Vagina (tissue), 2 donors: Measurements from ENCODE around the gene GOLGA6A. TPM values are rescaled to one million over a fixed set of nuclear protein-coding genes. Genes with fewer than 3 reads are reported as not detected.
A peak's percentile ranks its signal among the peaks of the same experiment; 100 is the strongest.

Experiments
- DNase-seq, 2 donors: peaks; one replicate each; pipeline ENCODE4 v3.0.0-alpha.2; 2017; ENCODE audit errors: extremely low spot score in 2 of 2
- H3K27ac ChIP-seq: fragments of 200-600 bp; sonication (generic); one replicate; pipeline ENCODE4 v1.5.1; 2019
- H3K27me3 ChIP-seq: fragments of 200-600 bp; sonication (generic); one replicate; pipeline ENCODE4 v1.5.1; 2019
- H3K36me3 ChIP-seq, 2 donors: fragments of 200-600 bp; sonication (generic); one replicate each; pipeline ENCODE4 v1.5.1; 2017 to 2019
- H3K4me1 ChIP-seq: fragments of 200-600 bp; sonication (generic); one replicate; pipeline ENCODE4 v1.5.1; 2019
- H3K4me3 ChIP-seq, 2 donors: fragments of 200-600 bp; sonication (generic); 1 replicate in 1 of 2; 2 replicates in 1 of 2; pipeline ENCODE4 v1.5.1; 2016 to 2019
- H3K9me3 ChIP-seq: fragments of 200-600 bp; sonication (generic); one replicate; pipeline ENCODE4 v1.5.1; 2019
- CTCF ChIP-seq, 3 experiments: fragments of 450-650 bp in 2 of 3; fragments of 200-600 bp in 1 of 3; sonication (generic) in 1 of 3; IDR thresholded peaks; one replicate each; pipeline ENCODE4 v1.5.1; 2017 to 2019; ENCODE audit warnings: antibody characterized with exemption in 3 of 3, mild to moderate bottlenecking in 2 of 3, moderate library complexity in 2 of 3
- POLR2A ChIP-seq, 2 donors: fragments of 450-650 bp; IDR thresholded peaks; one replicate each; pipeline ENCODE4 v1.6.1; 2017; ENCODE audit warnings: antibody characterized with exemption in 2 of 2, mild to moderate bottlenecking in 2 of 2, moderate library complexity in 2 of 2
- POLR2AphosphoS5 ChIP-seq, 2 donors: sonication (generic); formaldehyde crosslinking; IDR thresholded peaks; one replicate each; pipeline ENCODE4 v1.9.0; 2017; ENCODE audit warnings: antibody characterized with exemption in 2 of 2, mild to moderate bottlenecking in 2 of 2, low read depth in 1 of 2; ENCODE audit not compliant: insufficient read depth in 1 of 2
- intact Hi-C: fragments of 100-400 bp; cut with DNase I; formaldehyde crosslinking; loops from one replicate; pipeline ENCODE4 v1.15.1; 2023
- total RNA-seq: library from RNA; depleted of rRNA; stranded (reverse); fragments of >200 nt; gene quantifications from one replicate; pipeline ENCODE4 v1.2.3, GENCODE V29; 2016

Gene GOLGA6A
- total RNA-seq, 1 donor from 2014 or later, result 0.25 TPM

- H3K9me3 ChIP-seq, result no peaks in the 10 kb centered on the region
- no peaks in the 10 kb centered on the region for H3K36me3 ChIP-seq
- intact Hi-C loops, result loop anchor here (10.0 kb wide), 1 partner anchor 265 kb away; no protein-coding TSS in a partner anchor
- DNase-seq, result no peak
- H3K27ac ChIP-seq, result peak overlapping the region; percentile 81
- no peak overlapping the region for H3K4me3 ChIP-seq
- no peak for TF ChIP-seq POLR2AphosphoS5 (IDR thresholded peaks at IDR 0.05; ENCODE audit: insufficient read depth in 1 of 2, low read depth in 1 of 2)
- no peaks in the 10 kb centered on the region for H3K27me3 ChIP-seq
- peaks cover 61% of the 10 kb centered on the region for H3K4me1 ChIP-seq
These were observed 32.2 kb downstream of the GOLGA6A start for GRCh38 chr15:74050127-74050526.

GRCh38 chr15:74046275-74046674 is 36.1 kb downstream of the GOLGA6A start:
- Histone ChIP-seq H3K4me1 (peaks cover 38% of the 10 kb centered on the region), H3K27me3 (no peaks in the 10 kb centered on the region), H3K36me3 (peaks cover 0 to 8% of the 10 kb centered on the region in 2 donors), H3K9me3 (no peaks in the 10 kb centered on the region), H3K4me3 (no peak overlapping the region), H3K27ac (no peak overlapping the region)
- no peak for DNase-seq
- intact Hi-C loops, result no loop called here
- no peak for TF ChIP-seq POLR2AphosphoS5 (IDR thresholded peaks at IDR 0.05; ENCODE audit: insufficient read depth in 1 of 2, low read depth in 1 of 2)
- no peak for TF ChIP-seq POLR2A (IDR thresholded peaks at IDR 0.05)
- TF ChIP-seq CTCF (IDR thresholded peaks at IDR 0.05), result no peak

- Histone ChIP-seq H3K4me1 (peaks cover 36% of the 10 kb centered on the region), H3K27ac (no peak overlapping the region), H3K4me3 (no peak overlapping the region), H3K36me3 (peaks cover 0 to 8% of the 10 kb centered on the region in 2 donors), H3K9me3 (no peaks in the 10 kb centered on the region), H3K27me3 (no peaks in the 10 kb centered on the region)
- DNase-seq, result no peak
- intact Hi-C loops, result no loop called here
- TF ChIP-seq POLR2A (IDR thresholded peaks at IDR 0.05) (no peak), POLR2AphosphoS5 (IDR thresholded peaks at IDR 0.05; ENCODE audit: insufficient read depth in 1 of 2, low read depth in 1 of 2) (no peak), CTCF (IDR thresholded peaks at IDR 0.05) (no peak)
These were observed 36.6 kb downstream of the GOLGA6A start for GRCh38 chr15:74045636-74046274.

- DNase-seq, result peak in 1 of 2 donors; percentile 83
- H3K4me3 ChIP-seq, result no peak overlapping the region
- H3K36me3 ChIP-seq, result peaks cover 0 to 8% of the 10 kb centered on the region in 2 donors
- H3K9me3 ChIP-seq, result no peaks in the 10 kb centered on the region
- intact Hi-C loops, result no loop called here
- no peak for TF ChIP-seq POLR2A (IDR thresholded peaks at IDR 0.05)
- no peak for TF ChIP-seq POLR2AphosphoS5 (IDR thresholded peaks at IDR 0.05; ENCODE audit: insufficient read depth in 1 of 2, low read depth in 1 of 2)
- TF ChIP-seq CTCF (IDR thresholded peaks at IDR 0.05), result no peak
- peak overlapping the region; percentile 16 for H3K27ac ChIP-seq
- peaks cover 36% of the 10 kb centered on the region for H3K4me1 ChIP-seq
- H3K27me3 ChIP-seq, result no peaks in the 10 kb centered on the region
These were observed 37.2 kb downstream of the GOLGA6A start for GRCh38 chr15:74045184-74045583.

- Histone ChIP-seq H3K36me3 (peaks cover 0 to 8% of the 10 kb centered on the region in 2 donors), H3K4me3 (no peak overlapping the region), H3K27me3 (no peaks in the 10 kb centered on the region), H3K9me3 (no peaks in the 10 kb centered on the region), H3K4me1 (peaks cover 37% of the 10 kb centered on the region), H3K27ac (peak overlapping the region; percentile 20)
- peak in 1 of 2 donors; percentile 87 for DNase-seq
- intact Hi-C loops, result loop anchor here (5.0 kb wide), 1 partner anchor 72 kb away; no protein-coding TSS in a partner anchor
- TF ChIP-seq POLR2AphosphoS5 (IDR thresholded peaks at IDR 0.05; ENCODE audit: insufficient read depth in 1 of 2, low read depth in 1 of 2) (no peak), POLR2A (IDR thresholded peaks at IDR 0.05) (no peak), CTCF (IDR thresholded peaks at IDR 0.05) (no peak)
These were observed 37.9 kb downstream of the GOLGA6A start for GRCh38 chr15:74044267-74045110.
